Lower lobe of right lung (tissue), 2 donors: ENCODE data around the gene NOL4L. TPM values are rescaled to one million over a fixed set of nuclear protein-coding genes. Genes with fewer than 3 reads are reported as not detected.

Experiments
- ATAC-seq, 2 donors: fragments of 200-7000 bp; cut with Tn5 transposase; one replicate each; pipeline ENCODE4 v1.9.1; 2020 to 2022; ENCODE audit warnings: mild to moderate bottlenecking in 2 of 2, moderate library complexity in 2 of 2
- DNase-seq: peaks from one replicate; pipeline ENCODE4 v3.0.0-alpha.2; 2020
- H3K27ac ChIP-seq: fragments of 200-600 bp; one replicate; pipeline ENCODE4 v1.8.0; 2022
- H3K27me3 ChIP-seq: fragments of 200-600 bp; one replicate; pipeline ENCODE4 v1.8.0; 2022; ENCODE audit warnings: low read depth
- H3K36me3 ChIP-seq: fragments of 200-600 bp; one replicate; pipeline ENCODE4 v1.8.0; 2022; ENCODE audit warnings: mild to moderate bottlenecking
- H3K4me1 ChIP-seq: fragments of 200-600 bp; one replicate; pipeline ENCODE4 v1.8.0; 2022
- H3K4me3 ChIP-seq: fragments of 200-600 bp; one replicate; pipeline ENCODE4 v1.8.0; 2022; ENCODE audit warnings: mild to moderate bottlenecking
- H3K9me3 ChIP-seq: fragments of 200-600 bp; one replicate; pipeline ENCODE4 v1.8.0; 2022
- CTCF ChIP-seq: fragments of 200-600 bp; IDR thresholded peaks from one replicate; pipeline ENCODE4 v1.8.0; 2022; ENCODE audit warnings: antibody characterized with exemption, mild to moderate bottlenecking
- intact Hi-C: fragments of 100-400 bp; cut with DNase I; formaldehyde crosslinking; loops from one replicate; pipeline ENCODE4 v1.11.0; 2022
- total RNA-seq: library from RNA; stranded (reverse); fragmentation: NEBNext Ultra II Directional; extraction: Animal tissue kit (Norgen Biotek cat#: 25700); gene quantifications from one replicate; pipeline ENCODE4 v1.2.1, GENCODE V29; 2021
- donor health status: DM: no; HTN: yes; CAD: no; lungs with severe emphysema.

Gene NOL4L
- total RNA-seq, 1 donor from 2014 or later = 14.3 TPM

- Histone ChIP-seq H3K4me3 (no peak overlapping the region), H3K27ac (no peak overlapping the region), H3K27me3 (peaks cover 7% of the 10 kb centered on the region), H3K9me3 (no peaks in the 10 kb centered on the region), H3K36me3 (no peaks in the 10 kb centered on the region), H3K4me1 (no peaks in the 10 kb centered on the region)
- no peak for ATAC-seq
- intact Hi-C loops = no loop called here
- DNase-seq = no peak
- TF ChIP-seq CTCF = no peak
These were observed 6.9 kb upstream of the NOL4L start for GRCh38 chr20:32592022-32592421.

DNA sequence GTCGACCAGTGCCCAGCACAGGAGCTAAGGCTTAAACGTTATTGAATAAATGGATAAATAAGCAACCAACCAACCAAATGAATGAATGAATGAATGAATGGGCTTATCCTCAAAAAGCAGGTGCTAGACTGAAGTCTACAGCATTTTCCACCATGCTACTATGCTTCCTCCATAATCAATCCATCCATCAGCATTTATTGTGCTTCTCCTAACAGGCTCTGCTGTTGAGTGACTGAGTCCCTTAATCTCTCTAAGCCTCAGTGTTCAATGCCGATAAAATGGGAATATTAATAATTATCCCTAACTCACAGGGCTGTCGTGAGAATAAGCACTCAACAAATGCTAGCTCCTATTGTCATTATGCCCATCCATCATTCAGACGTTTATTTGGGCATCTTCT is 4.6 kb upstream of the NOL4L start:
- H3K27me3 ChIP-seq = peaks cover 24% of the 10 kb centered on the region
- H3K36me3 ChIP-seq = no peaks in the 10 kb centered on the region
- no peak for DNase-seq
- no peak overlapping the region for H3K4me3 ChIP-seq
- intact Hi-C loops = no loop called here
- no peaks in the 10 kb centered on the region for H3K9me3 ChIP-seq
- no peak overlapping the region for H3K27ac ChIP-seq
- H3K4me1 ChIP-seq = peaks cover 4% of the 10 kb centered on the region
- no peak for ATAC-seq
- TF ChIP-seq CTCF = no peak

- Histone ChIP-seq H3K4me1 (peaks cover 4% of the 10 kb centered on the region), H3K36me3 (no peaks in the 10 kb centered on the region), H3K4me3 (no peak overlapping the region), H3K27ac (no peak overlapping the region), H3K9me3 (no peaks in the 10 kb centered on the region), H3K27me3 (peaks cover 27% of the 10 kb centered on the region)
- intact Hi-C loops = no loop called here
- DNase-seq = no peak
- no peak for ATAC-seq
- no peak for TF ChIP-seq CTCF
These were observed 4.1 kb upstream of the NOL4L start for GRCh38 chr20:32589256-32589655.

DNA sequence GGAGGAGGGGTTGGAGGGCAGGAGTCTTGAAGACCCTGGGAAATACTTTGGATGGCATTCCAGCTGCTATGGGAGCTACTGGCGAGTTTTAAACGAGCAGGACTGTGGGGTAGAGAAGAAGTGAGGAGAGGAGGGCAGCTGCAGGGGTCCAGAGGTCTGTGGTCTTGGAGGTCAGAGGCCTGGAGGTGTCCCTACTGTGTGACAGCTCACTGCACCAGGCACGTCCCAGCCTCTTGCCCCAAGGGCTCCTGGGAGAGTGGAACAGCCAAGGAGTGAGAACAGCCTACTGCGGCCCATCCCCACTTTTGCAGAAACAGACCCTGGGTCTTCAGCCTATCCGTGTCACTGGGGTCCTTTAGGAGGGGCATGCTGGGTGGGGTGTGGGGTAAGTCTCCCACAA is 2.9 kb upstream of the NOL4L start:
- DNase-seq = no peak
- Histone ChIP-seq H3K9me3 (no peaks in the 10 kb centered on the region), H3K4me3 (no peak overlapping the region), H3K4me1 (peaks cover 4% of the 10 kb centered on the region), H3K27me3 (peaks cover 29% of the 10 kb centered on the region), H3K27ac (no peak overlapping the region), H3K36me3 (no peaks in the 10 kb centered on the region)
- intact Hi-C loops = no loop called here
- no peak for TF ChIP-seq CTCF
- no peak for ATAC-seq

- Histone ChIP-seq H3K27me3 (peaks cover 32% of the 10 kb centered on the region), H3K9me3 (no peaks in the 10 kb centered on the region), H3K4me3 (no peak overlapping the region), H3K36me3 (no peaks in the 10 kb centered on the region), H3K4me1 (peaks cover 4% of the 10 kb centered on the region), H3K27ac (no peak overlapping the region)
- ATAC-seq (no peak), DNase-seq (no peak)
- intact Hi-C loops = no loop called here
- no peak for TF ChIP-seq CTCF
These were observed 1.2 kb upstream of the NOL4L start for GRCh38 chr20:32586291-32586690.

GRCh38 chr20:32585586-32586127 is 524 bp upstream of the NOL4L start:
- ATAC-seq (no peak), DNase-seq (no peak)
- H3K9me3 ChIP-seq = no peaks in the 10 kb centered on the region
- H3K36me3 ChIP-seq = no peaks in the 10 kb centered on the region
- intact Hi-C loops = no loop called here
- TF ChIP-seq CTCF = no peak
- H3K27me3 ChIP-seq = peaks cover 32% of the 10 kb centered on the region
- H3K4me3 ChIP-seq = peak overlapping the region; percentile 51
- H3K4me1 ChIP-seq = peaks cover 4% of the 10 kb centered on the region
- no peak overlapping the region for H3K27ac ChIP-seq
